ENCODE results near the gene PCDHA10. TPM values are rescaled to one million over a fixed set of nuclear protein-coding genes. Genes with fewer than 3 reads are reported as not detected.
A peak's percentile ranks its signal among the peaks of the same experiment; 100 is the strongest.

PCDHA10 gene
- total and polyA plus RNA-seq, 2 of the 4 experiments (the other 2 are of a cell fraction): under 0.01 to 0.02 TPM

GRCh38 chr5:140835622-140836510, 19.8 kb upstream of the PCDHA10 start (continued):
- TF ChIP-seq FOS (IDR thresholded peaks at IDR 0.05; ENCODE audit: low read depth, low read length): no peak

- no peak within 1 kb of the TSS for H3K4me2 ChIP-seq (ENCODE audit: low read depth, low read length)
- H3K36me3 ChIP-seq (ENCODE audit: control insufficient read depth, insufficient read depth, low read length): no peaks in the 10 kb centered on the region
- ChIA-PET CTCF (no interaction called here), POLR2A (ENCODE audit: unreplicated experiment) (no interaction called here)
- no peaks in the 10 kb centered on the region for H4K20me1 ChIP-seq (ENCODE audit: insufficient read depth, low read length)
- no peak within 1 kb of the TSS for H2BK20ac ChIP-seq (ENCODE audit: low read depth, low read length)
- in situ Hi-C loops (cut with MboI; ENCODE audit: low sequenced_read_pairs): no loop called here
- H4K5ac ChIP-seq (ENCODE audit: low read depth, low read length): no peak within 1 kb of the TSS
- no TSS peak for BruUV-seq (replicated peaks)
- H3K9me3 ChIP-seq (ENCODE audit: control insufficient read depth, insufficient read depth, low read length): peaks cover 17% of the 10 kb centered on the region
- no peak within 1 kb of the TSS for H3K9ac ChIP-seq (ENCODE audit: low read depth, low read length)
- H3K27ac ChIP-seq (ENCODE audit: insufficient read depth, low read length): no peak within 1 kb of the TSS
- H2AK5ac ChIP-seq (ENCODE audit: low read depth, low read length): no peak within 1 kb of the TSS
- no peak within 1 kb of the TSS for H2AK9ac ChIP-seq (replicated peaks; ENCODE audit: low read depth, low read length, poor library complexity)
- DNase-seq (no peak), ATAC-seq (ENCODE audit: low read depth) (no peak)
- no peak within 1 kb of the TSS for H2AFZ ChIP-seq (replicated peaks; ENCODE audit: low read length, poor library complexity)
- H2BK5ac ChIP-seq (ENCODE audit: low read depth, low read length, poor library complexity, severe bottlenecking): no peak within 1 kb of the TSS
- dilution Hi-C loops (cut with HindIII; ENCODE audit: low sequenced_read_pairs, unreplicated experiment): no loop called here
- H3K4ac ChIP-seq (ENCODE audit: low read depth, low read length): no peak within 1 kb of the TSS
- H3K79me1 ChIP-seq (ENCODE audit: low read depth in 1 of 2, low read length in 2 of 2): no peaks in the 10 kb centered on the region
- no peak within 1 kb of the TSS for H3K4me3 ChIP-seq (ENCODE audit: insufficient read depth, low read depth, low read length)
- H3K27me3 ChIP-seq (ENCODE audit: control insufficient read depth, insufficient read depth, low read length): no peaks in the 10 kb centered on the region
- no peak within 1 kb of the TSS for H3K14ac ChIP-seq (replicated peaks; ENCODE audit: low read depth, low read length)
- H3K23ac ChIP-seq (ENCODE audit: low read depth, low read length): no peak within 1 kb of the TSS
- WGBS, 2 experiments (ENCODE audit: extremely low coverage in 2 of 2, insufficient read length in 1 of 2): 11% methylated on average over 12 of the region's 47 CpGs; no CpG with 5 or more reads in 1 of the 2 experiments
- no peak within 1 kb of the TSS for H2BK120ac ChIP-seq (ENCODE audit: low read depth, low read length)
- no peak within 1 kb of the TSS for H2BK15ac ChIP-seq (ENCODE audit: low read depth, low read length)
- no peak within 1 kb of the TSS for H4K8ac ChIP-seq (ENCODE audit: low read depth in 2 of 2, low read length in 2 of 2)
- no peak within 1 kb of the TSS for H3K18ac ChIP-seq (ENCODE audit: low read depth, low read length)
- no peaks in the 10 kb centered on the region for H3K9me1 ChIP-seq (ENCODE audit: insufficient read depth, low read length)
- H3K4me1 ChIP-seq (ENCODE audit: control insufficient read depth, insufficient read depth, low read length): no peaks in the 10 kb centered on the region
- TF ChIP-seq CTCF (conservative IDR thresholded peaks at IDR 0.05; ENCODE audit: low read depth, low read length) (0 out of 2 replicates have a peak, but pooled peaks have one; percentile 1), FOS (IDR thresholded peaks at IDR 0.05; ENCODE audit: low read depth, low read length) (no peak)
- no peak within 1 kb of the TSS for H3K56ac ChIP-seq (ENCODE audit: extremely low read depth, insufficient read depth, low read length)
- intact Hi-C loops (cut with micrococcal nuclease): no loop called here
- no peak within 1 kb of the TSS for H4K91ac ChIP-seq (ENCODE audit: insufficient read depth, low read depth, low read length)
Observed at GRCh38 chr5:140840978-140841962, 14.4 kb upstream of the PCDHA10 start, which contains the start of gene PCDHA8. TSS of gene PCDHA8 (plus strand) at chr5:140841187. CDS start at chr5:140841322, 135 bp downstream.
